WTC11 (cell line): Measurements from ENCODE around the gene ZNF516.

Experiments
- CTCF ChIP-seq: fragments of 200-600 bp; IDR thresholded peaks from 2 replicates; pipeline ENCODE4 v1.8.0; 2022; ENCODE audit warnings: antibody characterized with exemption
- IRF2 ChIP-seq: sonication (generic); formaldehyde crosslinking; IDR thresholded peaks from 2 replicates; pipeline ENCODE4 v1.8.0; 2022; ENCODE audit warnings: low read depth, missing genetic modification reagents, borderline replicate concordance
- STAT6 ChIP-seq: sonication (generic); formaldehyde crosslinking; conservative IDR thresholded peaks from 2 replicates; pipeline ENCODE4 v1.8.1; 2023; ENCODE audit warnings: mild to moderate bottlenecking, low read depth, missing genetic modification reagents, moderate library complexity
- TEAD1 ChIP-seq: sonication (generic); formaldehyde crosslinking; IDR thresholded peaks from 2 replicates; pipeline ENCODE4 v1.8.0; 2022; ENCODE audit warnings: mild to moderate bottlenecking, missing genetic modification reagents

DNA sequence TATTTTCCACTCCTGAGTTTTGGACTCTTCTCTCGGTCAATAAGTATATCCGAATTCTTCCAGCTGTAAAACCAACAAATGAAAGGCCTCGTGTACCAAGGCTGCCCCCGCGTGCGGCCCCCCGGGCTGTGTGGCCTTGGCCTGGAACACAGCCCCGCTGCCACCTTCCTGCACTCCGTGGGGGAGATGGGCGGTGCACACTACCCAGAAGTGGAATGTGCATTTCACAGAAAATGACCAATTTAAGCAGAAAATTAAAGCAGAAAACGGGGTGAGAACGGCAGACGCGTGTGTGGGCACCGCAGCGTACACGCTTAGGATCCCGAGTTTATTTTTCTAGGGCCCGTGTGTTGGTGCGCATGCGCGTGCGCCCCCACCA lies 34.4 kb upstream of the ZNF516 start:
- TF ChIP-seq TEAD1 (CRISPR knock-in tag) = no peak
- no peak for TF ChIP-seq CTCF
- no peak for TF ChIP-seq STAT6 (CRISPR knock-in tag)
- no peak for TF ChIP-seq IRF2
